WTC11 (cell line): Measurements from ENCODE around the gene COQ7. TPM values are rescaled to one million over a fixed set of nuclear protein-coding genes. Genes with fewer than 3 reads are reported as not detected.

Experiments used
- ATAC-seq: fragments of 200-7000 bp; cut with Tn5 transposase; 2 replicates; pipeline ENCODE4 v1.10.0; 2021; ENCODE audit warnings: mild to moderate bottlenecking, moderate library complexity
- CTCF ChIA-PET: fragments of 300-600 bp; sonication (Branson Sonifier 250); formaldehyde crosslinking; loops from one replicate; lab custom pipeline; 2021; ENCODE audit warnings: antibody characterized with exemption; lab: Charles Lee
- POLR2A ChIA-PET: fragments of 350-600 bp; sonication (Branson Sonifier 250); formaldehyde crosslinking; loops from one replicate; lab custom pipeline; 2021; ENCODE audit warnings: antibody characterized with exemption; lab: Charles Lee
- DNase-seq: peaks from one replicate; pipeline ENCODE4 v3.0.0; 2021; ENCODE audit warnings: low spot score
- H3K27ac Mint-ChIP-seq: 2 replicates; pipeline ENCODE4 v1.8.0; 2021; ENCODE audit warnings: mixed read lengths
- H3K27me3 Mint-ChIP-seq: 2 replicates; pipeline ENCODE4 v1.8.0; 2021; ENCODE audit warnings: low read depth, mild to moderate bottlenecking, moderate library complexity, mixed read lengths
- H3K36me3 Mint-ChIP-seq: 2 replicates; pipeline ENCODE4 v1.8.0; 2021; ENCODE audit warnings: mixed read lengths
- H3K4me1 Mint-ChIP-seq: 2 replicates; pipeline ENCODE4 v1.8.0; 2022; ENCODE audit warnings: mixed read lengths
- H3K4me3 Mint-ChIP-seq: 2 replicates; pipeline ENCODE4 v1.8.0; 2021; ENCODE audit warnings: mild to moderate bottlenecking, moderate library complexity, mixed read lengths
- H3K9me3 Mint-ChIP-seq: 2 replicates; pipeline ENCODE4 v1.8.0; 2021; ENCODE audit warnings: mixed read lengths
- AFF4 ChIP-seq: sonication (generic); formaldehyde crosslinking; IDR thresholded peaks from 2 replicates; pipeline ENCODE4 v1.8.1; 2023; ENCODE audit warnings: mild to moderate bottlenecking, missing genetic modification reagents, borderline replicate concordance
- CREM ChIP-seq: sonication (generic); formaldehyde crosslinking; IDR thresholded peaks from 2 replicates; pipeline ENCODE4 v1.8.1; 2022; ENCODE audit warnings: mild to moderate bottlenecking, missing genetic modification reagents, moderate library complexity
- E2F1 ChIP-seq: sonication (generic); formaldehyde crosslinking; IDR thresholded peaks from 2 replicates; pipeline ENCODE4 v1.8.0; 2022; ENCODE audit warnings: mild to moderate bottlenecking, missing genetic modification reagents
- E2F4 ChIP-seq: sonication (generic); formaldehyde crosslinking; IDR thresholded peaks from 2 replicates; pipeline ENCODE4 v1.8.1; 2022; ENCODE audit warnings: low read depth, mild to moderate bottlenecking, moderate library complexity, missing genetic modification reagents, borderline replicate concordance
- ETV6 ChIP-seq: sonication (generic); formaldehyde crosslinking; IDR thresholded peaks from 2 replicates; pipeline ENCODE4 v1.8.1; 2022; ENCODE audit warnings: mild to moderate bottlenecking, missing genetic modification reagents
- FOXP1 ChIP-seq: sonication (generic); formaldehyde crosslinking; IDR thresholded peaks from 2 replicates; pipeline ENCODE4 v1.8.0; 2022; ENCODE audit warnings: missing genetic modification reagents, mild to moderate bottlenecking, moderate library complexity, borderline replicate concordance
- NFATC4 ChIP-seq: fragments of 250-450 bp; sonication (Bioruptor Pico); IDR thresholded peaks from 2 replicates; pipeline ENCODE4 v1.9.0; 2021; ENCODE audit warnings: mild to moderate bottlenecking
- NR3C1 ChIP-seq: sonication (generic); formaldehyde crosslinking; conservative IDR thresholded peaks from 2 replicates; pipeline ENCODE4 v1.8.1; 2023; ENCODE audit warnings: low read depth, mild to moderate bottlenecking, missing genetic modification reagents
- PRRX2 ChIP-seq: fragments of 250-450 bp; sonication (Bioruptor Pico); IDR thresholded peaks from 2 replicates; pipeline ENCODE4 v1.8.0; 2021; ENCODE audit warnings: mild to moderate bottlenecking
- SMAD4 ChIP-seq: sonication (generic); formaldehyde crosslinking; IDR thresholded peaks from 2 replicates; pipeline ENCODE4 v1.8.0; 2022; ENCODE audit warnings: mild to moderate bottlenecking, missing genetic modification reagents
- SOX15 ChIP-seq: fragments of 250-450 bp; sonication (Bioruptor Pico); IDR thresholded peaks from 2 replicates; pipeline ENCODE4 v1.9.0; 2021; ENCODE audit warnings: mild to moderate bottlenecking
- TP53 ChIP-seq: sonication (generic); formaldehyde crosslinking; IDR thresholded peaks from 2 replicates; pipeline ENCODE4 v1.8.1; 2023; ENCODE audit warnings: mild to moderate bottlenecking, missing genetic modification reagents
- ZNF121 ChIP-seq: sonication (generic); formaldehyde crosslinking; IDR thresholded peaks from 2 replicates; pipeline ENCODE4 v1.8.0; 2023; ENCODE audit warnings: missing genetic modification reagents
- ZNF232 ChIP-seq: sonication (generic); formaldehyde crosslinking; IDR thresholded peaks from 2 replicates; pipeline ENCODE4 v1.8.0; 2022; ENCODE audit warnings: mild to moderate bottlenecking, missing genetic modification reagents
- total RNA-seq: library from RNA; stranded (reverse); gene quantifications from 3 replicates; pipeline ENCODE4 v1.2.3, GENCODE V29; 2021
- TF ChIP-seq, protein P1 (sequence below): sonication (generic); formaldehyde crosslinking; conservative IDR thresholded peaks from 2 replicates; pipeline ENCODE4 v1.8.1; 2022; ENCODE audit warnings: mild to moderate bottlenecking, missing genetic modification reagents
- TF ChIP-seq, protein P2 (sequence below): fragments of 200-600 bp; IDR thresholded peaks from 2 replicates; pipeline ENCODE4 v1.8.0; 2022; ENCODE audit warnings: antibody characterized with exemption

The COQ7 gene
- total RNA-seq, 1 experiment from 2014 or later, result 20.7 TPM

DNA sequence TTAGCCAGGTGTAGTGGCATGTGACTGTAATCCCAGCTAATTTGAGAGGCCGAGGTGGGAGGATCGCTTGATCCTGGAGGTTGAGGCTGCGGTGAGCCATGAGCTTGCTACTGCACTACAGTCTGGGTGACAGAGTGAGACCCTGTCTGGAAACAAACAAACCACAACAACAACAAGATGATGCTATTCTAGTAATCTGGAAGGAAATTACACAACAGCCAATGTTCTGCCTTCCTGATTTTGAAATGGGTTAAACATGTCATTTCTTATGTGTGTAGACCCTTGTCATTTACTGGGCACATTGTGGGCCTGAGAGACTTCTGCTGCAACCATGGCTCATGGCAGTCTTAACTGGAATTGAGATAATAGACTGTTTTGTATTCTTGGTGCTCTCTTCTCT, 5.9 kb downstream of the COQ7 start (continued):
- TF ChIP-seq AFF4 (CRISPR knock-in tag) (no peak), E2F1 (CRISPR knock-in tag) (no peak), ZNF121 (CRISPR knock-in tag) (no peak), NR3C1 (CRISPR knock-in tag) (no peak), PRRX2 (no peak), ETV6 (CRISPR knock-in tag) (no peak), CREM (CRISPR knock-in tag) (no peak)

DNA sequence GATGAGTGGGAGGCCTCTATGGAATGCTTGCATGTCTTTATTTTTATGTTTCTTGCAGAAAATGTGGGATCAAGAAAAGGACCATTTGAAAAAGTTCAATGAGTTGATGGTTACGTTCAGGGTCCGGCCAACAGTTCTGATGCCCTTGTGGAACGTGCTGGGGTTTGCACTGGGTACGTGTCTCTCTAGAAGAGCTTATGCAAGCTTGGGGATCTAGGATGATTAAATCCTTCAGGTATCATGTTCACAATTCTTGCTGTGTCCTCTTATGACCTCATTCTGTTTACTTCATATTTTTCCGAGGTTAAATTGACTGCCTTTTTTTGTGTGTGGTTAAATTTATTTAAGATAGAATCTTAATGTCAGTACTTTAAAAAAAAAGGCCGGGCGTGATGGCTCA, 6.4 kb downstream of the COQ7 start:
- no peak overlapping the region for H3K27ac Mint-ChIP-seq
- ChIA-PET CTCF (interaction anchor here (1.0 to 1.4 kb wide), 2 partner anchors 12 to 90 kb away, joined by 4 read pairs; partner anchors contain the start of gene TMC7), POLR2A (no interaction called here)
- H3K27me3 Mint-ChIP-seq, result no peaks in the 10 kb centered on the region
- H3K36me3 Mint-ChIP-seq, result peaks cover 15% of the 10 kb centered on the region
- H3K4me1 Mint-ChIP-seq, result no peaks in the 10 kb centered on the region
- no peak overlapping the region for H3K4me3 Mint-ChIP-seq
- no peaks in the 10 kb centered on the region for H3K9me3 Mint-ChIP-seq
- TF ChIP-seq TP53 (CRISPR knock-in tag) (no peak), E2F4 (CRISPR knock-in tag) (no peak), E2F1 (CRISPR knock-in tag) (no peak), SOX15 (CRISPR knock-in tag) (no peak)
- TF ChIP-seq, protein P1, sequence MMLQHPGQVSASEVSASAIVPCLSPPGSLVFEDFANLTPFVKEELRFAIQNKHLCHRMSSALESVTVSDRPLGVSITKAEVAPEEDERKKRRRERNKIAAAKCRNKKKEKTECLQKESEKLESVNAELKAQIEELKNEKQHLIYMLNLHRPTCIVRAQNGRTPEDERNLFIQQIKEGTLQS (CRISPR knock-in tag), result no peak
- TF ChIP-seq, protein P2, sequence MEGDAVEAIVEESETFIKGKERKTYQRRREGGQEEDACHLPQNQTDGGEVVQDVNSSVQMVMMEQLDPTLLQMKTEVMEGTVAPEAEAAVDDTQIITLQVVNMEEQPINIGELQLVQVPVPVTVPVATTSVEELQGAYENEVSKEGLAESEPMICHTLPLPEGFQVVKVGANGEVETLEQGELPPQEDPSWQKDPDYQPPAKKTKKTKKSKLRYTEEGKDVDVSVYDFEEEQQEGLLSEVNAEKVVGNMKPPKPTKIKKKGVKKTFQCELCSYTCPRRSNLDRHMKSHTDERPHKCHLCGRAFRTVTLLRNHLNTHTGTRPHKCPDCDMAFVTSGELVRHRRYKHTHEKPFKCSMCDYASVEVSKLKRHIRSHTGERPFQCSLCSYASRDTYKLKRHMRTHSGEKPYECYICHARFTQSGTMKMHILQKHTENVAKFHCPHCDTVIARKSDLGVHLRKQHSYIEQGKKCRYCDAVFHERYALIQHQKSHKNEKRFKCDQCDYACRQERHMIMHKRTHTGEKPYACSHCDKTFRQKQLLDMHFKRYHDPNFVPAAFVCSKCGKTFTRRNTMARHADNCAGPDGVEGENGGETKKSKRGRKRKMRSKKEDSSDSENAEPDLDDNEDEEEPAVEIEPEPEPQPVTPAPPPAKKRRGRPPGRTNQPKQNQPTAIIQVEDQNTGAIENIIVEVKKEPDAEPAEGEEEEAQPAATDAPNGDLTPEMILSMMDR, result no peak
- ATAC-seq (no peak), DNase-seq (no peak)

GRCh38 chr16:19075511-19075910, 8.1 kb downstream of the COQ7 start:
- peaks cover 8% of the 10 kb centered on the region for H3K9me3 Mint-ChIP-seq
- H3K36me3 Mint-ChIP-seq, result peaks cover 28% of the 10 kb centered on the region
- no peaks in the 10 kb centered on the region for H3K27me3 Mint-ChIP-seq
- CTCF ChIA-PET, result interaction anchor here (0.7 kb wide), 1 partner anchor 18 kb away, joined by 3 read pairs; no protein-coding TSS in a partner anchor
- POLR2A ChIA-PET, result interaction anchor here (0.7 kb wide), 1 partner anchor 10 kb away, joined by 3 read pairs; no protein-coding TSS in a partner anchor
- no peak overlapping the region for H3K4me3 Mint-ChIP-seq
- no peak overlapping the region for H3K27ac Mint-ChIP-seq
- no peaks in the 10 kb centered on the region for H3K4me1 Mint-ChIP-seq
- DNase-seq, result no peak
- no peak for ATAC-seq
- TF ChIP-seq AFF4 (CRISPR knock-in tag) (no peak), NFATC4 (CRISPR knock-in tag) (no peak), SMAD4 (no peak), ZNF232 (CRISPR knock-in tag) (no peak), FOXP1 (CRISPR knock-in tag) (no peak)
